ENCODE measurements around the gene MT1X. TPM values are rescaled to one million over a fixed set of nuclear protein-coding genes. Genes with fewer than 3 reads are reported as not detected.

The MT1X gene
- total RNA-seq, 1 experiment from 2014 or later = 328 TPM

DNA sequence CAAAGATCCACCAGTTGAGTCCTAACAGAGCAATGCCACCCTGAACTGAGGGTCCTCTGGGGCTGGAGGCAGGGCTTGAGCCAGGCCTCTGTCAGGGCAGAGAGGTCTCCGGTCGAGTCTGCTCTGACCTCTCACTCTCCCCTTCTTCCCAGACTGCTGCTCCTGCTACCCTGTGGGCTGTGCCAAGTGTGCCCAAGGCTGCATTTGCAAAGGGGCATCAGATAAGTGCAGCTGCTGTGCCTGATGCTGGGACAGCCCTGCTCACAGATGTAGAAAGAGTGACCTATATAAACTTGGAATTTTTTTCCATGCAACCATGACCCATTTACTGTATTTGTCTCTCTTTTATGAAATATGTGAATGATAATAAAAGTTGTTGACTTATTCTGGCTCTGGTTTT lies 33.0 kb upstream of the MT1X start:
- no peak for DNase-seq (ENCODE audit: low spot score)
- TF ChIP-seq NR3C1 (CRISPR knock-in tag; conservative IDR thresholded peaks at IDR 0.05; ENCODE audit: low read depth) (no peak), TEAD1 (CRISPR knock-in tag; IDR thresholded peaks at IDR 0.05) (no peak)
- TF ChIP-seq, protein P1, sequence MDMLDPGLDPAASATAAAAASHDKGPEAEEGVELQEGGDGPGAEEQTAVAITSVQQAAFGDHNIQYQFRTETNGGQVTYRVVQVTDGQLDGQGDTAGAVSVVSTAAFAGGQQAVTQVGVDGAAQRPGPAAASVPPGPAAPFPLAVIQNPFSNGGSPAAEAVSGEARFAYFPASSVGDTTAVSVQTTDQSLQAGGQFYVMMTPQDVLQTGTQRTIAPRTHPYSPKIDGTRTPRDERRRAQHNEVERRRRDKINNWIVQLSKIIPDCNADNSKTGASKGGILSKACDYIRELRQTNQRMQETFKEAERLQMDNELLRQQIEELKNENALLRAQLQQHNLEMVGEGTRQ (CRISPR knock-in tag; IDR thresholded peaks at IDR 0.05) = no peak
- TF ChIP-seq, protein P2, sequence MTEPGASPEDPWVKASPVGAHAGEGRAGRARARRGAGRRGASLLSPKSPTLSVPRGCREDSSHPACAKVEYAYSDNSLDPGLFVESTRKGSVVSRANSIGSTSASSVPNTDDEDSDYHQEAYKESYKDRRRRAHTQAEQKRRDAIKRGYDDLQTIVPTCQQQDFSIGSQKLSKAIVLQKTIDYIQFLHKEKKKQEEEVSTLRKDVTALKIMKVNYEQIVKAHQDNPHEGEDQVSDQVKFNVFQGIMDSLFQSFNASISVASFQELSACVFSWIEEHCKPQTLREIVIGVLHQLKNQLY (CRISPR knock-in tag; IDR thresholded peaks at IDR 0.05) = no peak
- TF ChIP-seq, protein P3, sequence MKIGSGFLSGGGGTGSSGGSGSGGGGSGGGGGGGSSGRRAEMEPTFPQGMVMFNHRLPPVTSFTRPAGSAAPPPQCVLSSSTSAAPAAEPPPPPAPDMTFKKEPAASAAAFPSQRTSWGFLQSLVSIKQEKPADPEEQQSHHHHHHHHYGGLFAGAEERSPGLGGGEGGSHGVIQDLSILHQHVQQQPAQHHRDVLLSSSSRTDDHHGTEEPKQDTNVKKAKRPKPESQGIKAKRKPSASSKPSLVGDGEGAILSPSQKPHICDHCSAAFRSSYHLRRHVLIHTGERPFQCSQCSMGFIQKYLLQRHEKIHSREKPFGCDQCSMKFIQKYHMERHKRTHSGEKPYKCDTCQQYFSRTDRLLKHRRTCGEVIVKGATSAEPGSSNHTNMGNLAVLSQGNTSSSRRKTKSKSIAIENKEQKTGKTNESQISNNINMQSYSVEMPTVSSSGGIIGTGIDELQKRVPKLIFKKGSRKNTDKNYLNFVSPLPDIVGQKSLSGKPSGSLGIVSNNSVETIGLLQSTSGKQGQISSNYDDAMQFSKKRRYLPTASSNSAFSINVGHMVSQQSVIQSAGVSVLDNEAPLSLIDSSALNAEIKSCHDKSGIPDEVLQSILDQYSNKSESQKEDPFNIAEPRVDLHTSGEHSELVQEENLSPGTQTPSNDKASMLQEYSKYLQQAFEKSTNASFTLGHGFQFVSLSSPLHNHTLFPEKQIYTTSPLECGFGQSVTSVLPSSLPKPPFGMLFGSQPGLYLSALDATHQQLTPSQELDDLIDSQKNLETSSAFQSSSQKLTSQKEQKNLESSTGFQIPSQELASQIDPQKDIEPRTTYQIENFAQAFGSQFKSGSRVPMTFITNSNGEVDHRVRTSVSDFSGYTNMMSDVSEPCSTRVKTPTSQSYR (CRISPR knock-in tag; IDR thresholded peaks at IDR 0.05) = no peak
- ChIA-PET POLR2A (no interaction called here), CTCF (interaction anchor here (1.4 to 2.0 kb wide), 2 partner anchors 8 to 49 kb away, joined by 3 to 5 read pairs; partner anchors contain the start of gene MT1F)
- H3K4me1 Mint-ChIP-seq = peaks cover 6% of the 10 kb centered on the region
- H3K27ac Mint-ChIP-seq = no peak overlapping the region
- no peaks in the 10 kb centered on the region for H3K9me3 Mint-ChIP-seq
- H3K27me3 Mint-ChIP-seq (ENCODE audit: low read depth) = peaks cover 95% of the 10 kb centered on the region
- no peaks in the 10 kb centered on the region for H3K36me3 Mint-ChIP-seq
- no peak for ATAC-seq
- no peak overlapping the region for H3K4me3 Mint-ChIP-seq

DNA sequence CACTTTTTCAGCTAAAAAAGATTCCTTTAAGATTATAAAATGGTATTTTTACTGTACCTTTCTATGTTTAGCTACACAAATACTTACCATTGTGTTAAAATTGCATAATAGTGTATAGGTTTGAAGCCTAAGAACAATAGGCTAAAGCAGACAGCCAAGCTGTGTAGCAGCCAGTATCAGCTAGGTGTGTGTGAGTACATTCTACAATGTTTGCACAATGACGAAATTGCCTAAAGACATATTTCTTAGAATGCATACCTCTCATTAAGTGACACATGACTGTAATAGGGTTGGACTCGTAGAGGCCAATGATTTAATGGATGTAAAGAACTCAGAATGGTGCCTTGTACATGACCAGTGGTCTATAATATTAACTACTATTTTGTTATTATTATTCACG lies 32.5 kb upstream of the MT1X start:
- Mint-ChIP-seq H3K4me1 (0 out of 2 replicates have a peak, but pooled peaks cover 5% of the 10 kb centered on the region), H3K4me3 (no peak overlapping the region), H3K27ac (no peak overlapping the region), H3K36me3 (no peaks in the 10 kb centered on the region), H3K27me3 (ENCODE audit: low read depth) (peaks cover 94% of the 10 kb centered on the region), H3K9me3 (no peaks in the 10 kb centered on the region)
- no peak for DNase-seq (ENCODE audit: low spot score)
- ChIA-PET CTCF (interaction anchor here (1.4 kb wide), 1 partner anchor 8 kb away, joined by 3 read pairs; the partner anchor contains the start of gene MT1F), POLR2A (no interaction called here)
- TF ChIP-seq CBFB (CRISPR knock-in tag; IDR thresholded peaks at IDR 0.05; ENCODE audit: low read depth) (no peak), FOXK1 (CRISPR knock-in tag; IDR thresholded peaks at IDR 0.05) (no peak), GTF2I (CRISPR knock-in tag; conservative IDR thresholded peaks at IDR 0.05) (no peak), TEAD4 (CRISPR knock-in tag; IDR thresholded peaks at IDR 0.05) (no peak), OVOL2 (CRISPR knock-in tag; IDR thresholded peaks at IDR 0.05; ENCODE audit: borderline replicate concordance) (no peak), NFATC4 (CRISPR knock-in tag; IDR thresholded peaks at IDR 0.05) (no peak), ZNF263 (CRISPR knock-in tag; IDR thresholded peaks at IDR 0.05; ENCODE audit: low read depth) (no peak)
- TF ChIP-seq, protein P4, sequence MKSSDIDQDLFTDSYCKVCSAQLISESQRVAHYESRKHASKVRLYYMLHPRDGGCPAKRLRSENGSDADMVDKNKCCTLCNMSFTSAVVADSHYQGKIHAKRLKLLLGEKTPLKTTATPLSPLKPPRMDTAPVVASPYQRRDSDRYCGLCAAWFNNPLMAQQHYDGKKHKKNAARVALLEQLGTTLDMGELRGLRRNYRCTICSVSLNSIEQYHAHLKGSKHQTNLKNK (CRISPR knock-in tag; IDR thresholded peaks at IDR 0.05) = no peak
- TF ChIP-seq, protein P5, sequence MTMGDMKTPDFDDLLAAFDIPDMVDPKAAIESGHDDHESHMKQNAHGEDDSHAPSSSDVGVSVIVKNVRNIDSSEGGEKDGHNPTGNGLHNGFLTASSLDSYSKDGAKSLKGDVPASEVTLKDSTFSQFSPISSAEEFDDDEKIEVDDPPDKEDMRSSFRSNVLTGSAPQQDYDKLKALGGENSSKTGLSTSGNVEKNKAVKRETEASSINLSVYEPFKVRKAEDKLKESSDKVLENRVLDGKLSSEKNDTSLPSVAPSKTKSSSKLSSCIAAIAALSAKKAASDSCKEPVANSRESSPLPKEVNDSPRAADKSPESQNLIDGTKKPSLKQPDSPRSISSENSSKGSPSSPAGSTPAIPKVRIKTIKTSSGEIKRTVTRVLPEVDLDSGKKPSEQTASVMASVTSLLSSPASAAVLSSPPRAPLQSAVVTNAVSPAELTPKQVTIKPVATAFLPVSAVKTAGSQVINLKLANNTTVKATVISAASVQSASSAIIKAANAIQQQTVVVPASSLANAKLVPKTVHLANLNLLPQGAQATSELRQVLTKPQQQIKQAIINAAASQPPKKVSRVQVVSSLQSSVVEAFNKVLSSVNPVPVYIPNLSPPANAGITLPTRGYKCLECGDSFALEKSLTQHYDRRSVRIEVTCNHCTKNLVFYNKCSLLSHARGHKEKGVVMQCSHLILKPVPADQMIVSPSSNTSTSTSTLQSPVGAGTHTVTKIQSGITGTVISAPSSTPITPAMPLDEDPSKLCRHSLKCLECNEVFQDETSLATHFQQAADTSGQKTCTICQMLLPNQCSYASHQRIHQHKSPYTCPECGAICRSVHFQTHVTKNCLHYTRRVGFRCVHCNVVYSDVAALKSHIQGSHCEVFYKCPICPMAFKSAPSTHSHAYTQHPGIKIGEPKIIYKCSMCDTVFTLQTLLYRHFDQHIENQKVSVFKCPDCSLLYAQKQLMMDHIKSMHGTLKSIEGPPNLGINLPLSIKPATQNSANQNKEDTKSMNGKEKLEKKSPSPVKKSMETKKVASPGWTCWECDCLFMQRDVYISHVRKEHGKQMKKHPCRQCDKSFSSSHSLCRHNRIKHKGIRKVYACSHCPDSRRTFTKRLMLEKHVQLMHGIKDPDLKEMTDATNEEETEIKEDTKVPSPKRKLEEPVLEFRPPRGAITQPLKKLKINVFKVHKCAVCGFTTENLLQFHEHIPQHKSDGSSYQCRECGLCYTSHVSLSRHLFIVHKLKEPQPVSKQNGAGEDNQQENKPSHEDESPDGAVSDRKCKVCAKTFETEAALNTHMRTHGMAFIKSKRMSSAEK (CRISPR knock-in tag; IDR thresholded peaks at IDR 0.05; ENCODE audit: borderline replicate concordance) = no peak
- TF ChIP-seq, protein P6, sequence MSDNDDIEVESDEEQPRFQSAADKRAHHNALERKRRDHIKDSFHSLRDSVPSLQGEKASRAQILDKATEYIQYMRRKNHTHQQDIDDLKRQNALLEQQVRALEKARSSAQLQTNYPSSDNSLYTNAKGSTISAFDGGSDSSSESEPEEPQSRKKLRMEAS (CRISPR knock-in tag; IDR thresholded peaks at IDR 0.05) = no peak
- TF ChIP-seq, protein P7, sequence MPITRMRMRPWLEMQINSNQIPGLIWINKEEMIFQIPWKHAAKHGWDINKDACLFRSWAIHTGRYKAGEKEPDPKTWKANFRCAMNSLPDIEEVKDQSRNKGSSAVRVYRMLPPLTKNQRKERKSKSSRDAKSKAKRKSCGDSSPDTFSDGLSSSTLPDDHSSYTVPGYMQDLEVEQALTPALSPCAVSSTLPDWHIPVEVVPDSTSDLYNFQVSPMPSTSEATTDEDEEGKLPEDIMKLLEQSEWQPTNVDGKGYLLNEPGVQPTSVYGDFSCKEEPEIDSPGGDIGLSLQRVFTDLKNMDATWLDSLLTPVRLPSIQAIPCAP (CRISPR knock-in tag; IDR thresholded peaks at IDR 0.05) = no peak
- TF ChIP-seq, protein P8, sequence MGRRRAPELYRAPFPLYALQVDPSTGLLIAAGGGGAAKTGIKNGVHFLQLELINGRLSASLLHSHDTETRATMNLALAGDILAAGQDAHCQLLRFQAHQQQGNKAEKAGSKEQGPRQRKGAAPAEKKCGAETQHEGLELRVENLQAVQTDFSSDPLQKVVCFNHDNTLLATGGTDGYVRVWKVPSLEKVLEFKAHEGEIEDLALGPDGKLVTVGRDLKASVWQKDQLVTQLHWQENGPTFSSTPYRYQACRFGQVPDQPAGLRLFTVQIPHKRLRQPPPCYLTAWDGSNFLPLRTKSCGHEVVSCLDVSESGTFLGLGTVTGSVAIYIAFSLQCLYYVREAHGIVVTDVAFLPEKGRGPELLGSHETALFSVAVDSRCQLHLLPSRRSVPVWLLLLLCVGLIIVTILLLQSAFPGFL (CRISPR knock-in tag; IDR thresholded peaks at IDR 0.05; ENCODE audit: borderline replicate concordance) = no peak
- no peak for ATAC-seq
